ENCODE results near the gene CNOT4.

DNA sequence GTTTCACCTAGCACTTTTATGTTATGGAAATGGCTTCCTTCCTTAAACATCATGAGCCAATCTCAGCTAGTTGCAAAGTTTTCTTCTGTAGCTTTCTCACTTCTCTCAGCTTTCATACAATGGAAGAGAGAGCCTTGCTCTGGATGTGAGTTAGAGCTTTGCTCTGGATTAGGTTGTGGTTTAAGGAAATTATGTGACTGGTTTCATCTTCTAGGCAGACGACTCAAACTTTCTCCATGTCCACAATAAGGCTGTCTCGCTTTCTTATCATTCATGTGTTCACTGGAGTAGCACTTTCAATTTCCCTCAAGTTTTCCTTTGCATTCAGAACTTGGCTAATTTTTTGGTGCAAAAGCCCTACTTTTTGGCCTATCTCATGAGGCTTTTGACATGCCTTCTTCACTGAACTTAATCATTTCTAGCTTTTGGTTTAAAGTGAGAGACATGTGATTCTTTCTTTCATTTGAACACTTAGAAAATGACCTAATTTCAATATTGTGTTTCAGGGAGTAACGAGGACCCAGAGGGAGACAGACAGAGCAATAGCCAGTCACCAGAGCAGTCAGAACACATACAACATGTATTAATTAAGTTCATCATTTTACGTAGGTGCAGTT lies 49.8 kb downstream of the CNOT4 start:
- TF ChIP-seq, protein P1, sequence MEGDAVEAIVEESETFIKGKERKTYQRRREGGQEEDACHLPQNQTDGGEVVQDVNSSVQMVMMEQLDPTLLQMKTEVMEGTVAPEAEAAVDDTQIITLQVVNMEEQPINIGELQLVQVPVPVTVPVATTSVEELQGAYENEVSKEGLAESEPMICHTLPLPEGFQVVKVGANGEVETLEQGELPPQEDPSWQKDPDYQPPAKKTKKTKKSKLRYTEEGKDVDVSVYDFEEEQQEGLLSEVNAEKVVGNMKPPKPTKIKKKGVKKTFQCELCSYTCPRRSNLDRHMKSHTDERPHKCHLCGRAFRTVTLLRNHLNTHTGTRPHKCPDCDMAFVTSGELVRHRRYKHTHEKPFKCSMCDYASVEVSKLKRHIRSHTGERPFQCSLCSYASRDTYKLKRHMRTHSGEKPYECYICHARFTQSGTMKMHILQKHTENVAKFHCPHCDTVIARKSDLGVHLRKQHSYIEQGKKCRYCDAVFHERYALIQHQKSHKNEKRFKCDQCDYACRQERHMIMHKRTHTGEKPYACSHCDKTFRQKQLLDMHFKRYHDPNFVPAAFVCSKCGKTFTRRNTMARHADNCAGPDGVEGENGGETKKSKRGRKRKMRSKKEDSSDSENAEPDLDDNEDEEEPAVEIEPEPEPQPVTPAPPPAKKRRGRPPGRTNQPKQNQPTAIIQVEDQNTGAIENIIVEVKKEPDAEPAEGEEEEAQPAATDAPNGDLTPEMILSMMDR (IDR thresholded peaks at IDR 0.05), result no peak
- TF ChIP-seq POLR2A (IDR thresholded peaks at IDR 0.05), result no peak

Data from body of pancreas (tissue), 4 donors.